B cell (primary cell): ENCODE measurements around the gene GRK5. TPM values are rescaled to one million over a fixed set of nuclear protein-coding genes. Genes with fewer than 3 reads are reported as not detected.
A peak's percentile ranks its signal among the peaks of the same experiment; 100 is the strongest.

Source experiments
- ATAC-seq: fragments of 200-7000 bp; cut with Tn5 transposase; one replicate; pipeline ENCODE4 v1.10.0; 2021; ENCODE audit warnings: low read depth, mild to moderate bottlenecking, moderate number of reproducible peaks, moderate library complexity
- CTCF ChIA-PET: fragments of 350-600 bp; sonication (Branson Sonifier 250); formaldehyde crosslinking; loops from one replicate; lab custom pipeline; 2021; ENCODE audit warnings: antibody characterized with exemption, inconsistent platforms; lab: Charles Lee
- POLR2A ChIA-PET: fragments of 350-600 bp; sonication (Branson Sonifier 250); formaldehyde crosslinking; loops from one replicate; lab custom pipeline; 2021; ENCODE audit warnings: antibody characterized with exemption; lab: Charles Lee
- DNase-seq: peaks from one replicate; pipeline ENCODE4 v3.0.0; 2013
- H2AFZ ChIP-seq: 2 replicates; pipeline ENCODE4 v1.6.1; 2012; ENCODE audit warnings: mild to moderate bottlenecking, low read depth, low read length; ENCODE audit not compliant: insufficient read depth, poor library complexity, severe bottlenecking
- H3K27ac ChIP-seq, 2 donors: 1 replicate in 1 of 2; 2 replicates in 1 of 2; pipeline ENCODE4 v1.5.1; 2012 to 2013; ENCODE audit warnings: low read length in 2 of 2, mild to moderate bottlenecking in 2 of 2, moderate library complexity in 1 of 2
- H3K27me3 ChIP-seq, 4 experiments: fragments of 200-600 bp in 1 of 4; sonication (generic) in 1 of 4; replicated peaks in 1 of 4; 1 replicate in 2 of 4; 2 replicates in 2 of 4; pipeline versions ENCODE4 v1.6.1 to v1.7.0; 2013 to 2016; ENCODE audit warnings: low read length in 3 of 4, mild to moderate bottlenecking in 2 of 4, mixed read lengths in 1 of 4, moderate library complexity in 1 of 4; ENCODE audit not compliant: insufficient read depth in 4 of 4, control insufficient read depth in 3 of 4; ENCODE audit errors: control extremely low read depth in 1 of 4
- H3K36me3 ChIP-seq, 2 experiments: replicated peaks in 1 of 2; 1 replicate in 1 of 2; 2 replicates in 1 of 2; pipeline versions ENCODE4 v1.6.1 to v1.7.1; 2013; ENCODE audit warnings: low read length in 1 of 2; ENCODE audit not compliant: insufficient read depth in 2 of 2, control insufficient read depth in 1 of 2; ENCODE audit errors: control extremely low read depth in 1 of 2, extremely low read depth in 1 of 2
- H3K4me1 ChIP-seq, 2 donors: fragments of 200-600 bp in 1 of 2; sonication (generic) in 1 of 2; 1 replicate in 1 of 2; 2 replicates in 1 of 2; pipeline versions ENCODE4 v1.5.1 to v1.6.1; 2013 to 2017; ENCODE audit warnings: low read length in 2 of 2; ENCODE audit not compliant: control insufficient read depth in 2 of 2, insufficient read depth in 2 of 2
- H3K4me2 ChIP-seq: replicated peaks from 2 replicates; pipeline ENCODE3; 2012; ENCODE audit warnings: mild to moderate bottlenecking, low read depth, low read length; ENCODE audit not compliant: poor library complexity, severe bottlenecking
- H3K4me3 ChIP-seq, 5 experiments: fragments of 200-600 bp in 1 of 5; sonication (generic) in 1 of 5; 1 replicate in 3 of 5; 2 replicates in 2 of 5; pipeline versions ENCODE4 v1.5.1 to v1.7.0; 2011 to 2016; ENCODE audit warnings: low read length in 4 of 5, mild to moderate bottlenecking in 4 of 5, low read depth in 2 of 5, control low read depth in 1 of 5, moderate library complexity in 1 of 5; ENCODE audit not compliant: insufficient read depth in 1 of 5; ENCODE audit errors: control extremely low read depth in 1 of 5, extremely low read depth in 1 of 5
- H3K79me2 ChIP-seq: fragments of 200-600 bp; sonication (generic); one replicate; pipeline ENCODE4 v1.6.0; 2016; ENCODE audit warnings: low read length; ENCODE audit not compliant: control insufficient read depth, insufficient read depth
- H3K9ac ChIP-seq: fragments of 200-600 bp; sonication (generic); 2 replicates; pipeline ENCODE4 v1.6.1; 2017; ENCODE audit warnings: mild to moderate bottlenecking, low read length, moderate library complexity
- H3K9me3 ChIP-seq, 3 donors: one replicate each; pipeline versions ENCODE4 v1.6.1 to v1.7.1; 2013; ENCODE audit warnings: low read length in 2 of 3; ENCODE audit not compliant: control insufficient read depth in 2 of 3, insufficient read depth in 1 of 3; ENCODE audit errors: control extremely low read depth in 1 of 3
- H4K20me1 ChIP-seq: 2 replicates; pipeline ENCODE4 v1.6.0; 2012; ENCODE audit warnings: mild to moderate bottlenecking, low read length; ENCODE audit not compliant: insufficient read depth, control insufficient read depth, poor library complexity, severe bottlenecking
- H3K27ac Mint-ChIP-seq: one replicate; pipeline ENCODE4 v1.8.0; 2021; ENCODE audit warnings: mixed read lengths
- H3K27me3 Mint-ChIP-seq: one replicate; pipeline ENCODE4 v1.8.0; 2021; ENCODE audit warnings: mixed read lengths
- H3K4me1 Mint-ChIP-seq: one replicate; pipeline ENCODE4 v1.8.0; 2021; ENCODE audit warnings: mixed read lengths
- H3K4me3 Mint-ChIP-seq: one replicate; pipeline ENCODE4 v1.8.0; 2021; ENCODE audit warnings: mixed read lengths
- H3K9me3 Mint-ChIP-seq: one replicate; pipeline ENCODE4 v1.8.0; 2022; ENCODE audit warnings: mixed read lengths; ENCODE audit not compliant: insufficient read depth
- CTCF ChIP-seq: fragments of 200-600 bp; IDR thresholded peaks from one replicate; pipeline ENCODE4 v1.8.0; 2022; ENCODE audit warnings: antibody characterized with exemption, mild to moderate bottlenecking
- EZH2 ChIP-seq: IDR thresholded peaks from 2 replicates; pipeline ENCODE4 v1.6.1; 2012; ENCODE audit warnings: borderline replicate concordance, low read depth, mild to moderate bottlenecking, moderate library complexity, low read length; ENCODE audit not compliant: insufficient read depth, poor library complexity, severe bottlenecking
- WGBS: methylation state at CpG from one replicate; pipeline ENCODE4 v1.1.5; 2013; ENCODE audit warnings: missing lambda C conversion rate; ENCODE audit not compliant: insufficient coverage; 5-methylcytosine and 5-hydroxymethylcytosine counted together
- intact Hi-C: fragments of 100-400 bp; cut with micrococcal nuclease; formaldehyde crosslinking; loops from one replicate; pipeline ENCODE4 v1.10.0; 2022
- polyA plus RNA-seq: library from polyadenylated mRNA; depleted of rRNA; stranded (reverse); fragments of >200 nt; gene quantifications from 2 replicates; pipeline ENCODE4 v1.2.3, GENCODE V29; 2012
- total RNA-seq, 2 donors: library from RNA; stranded (reverse); fragments of 120-200 nt in 1 of 2; gene quantifications; 1 replicate in 1 of 2; 2 replicates in 1 of 2; pipeline versions ENCODE4 v1.2.3 to v1.2.4, GENCODE V29; 2013 to 2022

Gene GRK5
- total and polyA plus RNA-seq, 2 donors (not counting 1 experiment from before 2014, with no cell fraction given), result 21.9 to 54.8 TPM

- H3K27me3 Mint-ChIP-seq, result no peaks in the 10 kb centered on the region
- POLR2A ChIA-PET, result no interaction called here
- no peak for DNase-seq
Measured at GRCh38 chr10:119355930-119356329, 148.6 kb downstream of the GRK5 start.

More at GRCh38 chr10:119355930-119356329, 148.6 kb downstream of the GRK5 start:
- WGBS, result no CpG with 5 or more reads among the region's 2 CpGs
- TF ChIP-seq CTCF (peak; percentile 56), EZH2 (no peak)
- H3K9ac ChIP-seq, result no peak overlapping the region
- Mint-ChIP-seq H3K9me3 (peaks cover 9% of the 10 kb centered on the region), H3K4me1 (peaks cover 46% of the 10 kb centered on the region), H3K4me3 (no peak overlapping the region), H3K27ac (peak overlapping the region; percentile 20)
- H3K9me3 ChIP-seq, result peaks cover 3 to 23% (median 19%) of the 10 kb centered on the region in 3 donors
- CTCF ChIA-PET, result interaction anchor here (0.7 to 1.0 kb wide), 2 partner anchors 10 to 43 kb away, joined by 3 to 4 read pairs; no protein-coding TSS in a partner anchor
- peaks cover 0 to 7% of the 10 kb centered on the region in 2 experiments for H3K36me3 ChIP-seq
- H2AFZ ChIP-seq, result no peak overlapping the region
- no peak overlapping the region for H3K4me3 ChIP-seq
- no peak overlapping the region for H3K27ac ChIP-seq
- H3K27me3 ChIP-seq, result no peaks in the 10 kb centered on the region
- H3K4me2 ChIP-seq, result no peak overlapping the region
- no peak for ATAC-seq
- peaks cover 74% of the 10 kb centered on the region for H3K79me2 ChIP-seq
- H3K4me1 ChIP-seq, result peaks cover 11 to 29% of the 10 kb centered on the region in 2 donors
- intact Hi-C loops, result no loop called here
- H4K20me1 ChIP-seq, result peaks cover 36% of the 10 kb centered on the region
